CD14-positive monocyte (primary cell): Measurements from ENCODE around the gene BACH2. TPM values are rescaled to one million over a fixed set of nuclear protein-coding genes. Genes with fewer than 3 reads are reported as not detected.

Experiments used
- DNase-seq, 3 donors: peaks; one replicate each; pipeline ENCODE4 v3.0.0-alpha.2; 2011 to 2022
- H2AFZ ChIP-seq: 2 replicates; pipeline ENCODE4 v1.6.0; 2012; ENCODE audit warnings: mild to moderate bottlenecking, low read depth, low read length, inconsistent platforms; ENCODE audit not compliant: insufficient read depth, poor library complexity, severe bottlenecking
- H3K27ac ChIP-seq, 2 donors: 1 replicate in 1 of 2; 2 replicates in 1 of 2; pipeline ENCODE4 v1.5.1; 2012 to 2013; ENCODE audit warnings: low read length in 2 of 2, control low read depth in 1 of 2, inconsistent platforms in 1 of 2, low read depth in 1 of 2, mild to moderate bottlenecking in 1 of 2
- H3K27me3 ChIP-seq, 2 donors: one replicate each; pipeline versions ENCODE4 v1.6.0 to v1.6.1; 2011 to 2013; ENCODE audit warnings: low read length in 2 of 2; ENCODE audit not compliant: control insufficient read depth in 2 of 2, insufficient read depth in 2 of 2
- H3K36me3 ChIP-seq, 2 donors: replicated peaks in 1 of 2; 1 replicate in 1 of 2; 2 replicates in 1 of 2; pipeline versions ENCODE4 v1.5.1 to v1.6.1; 2012 to 2013; ENCODE audit warnings: low read length in 2 of 2, control low read depth in 1 of 2, inconsistent platforms in 1 of 2, mild to moderate bottlenecking in 1 of 2; ENCODE audit not compliant: insufficient read depth in 2 of 2, control insufficient read depth in 1 of 2
- H3K4me1 ChIP-seq, 2 donors: 1 replicate in 1 of 2; 2 replicates in 1 of 2; pipeline versions ENCODE4 v1.5.1 to v1.6.1; 2012 to 2013; ENCODE audit warnings: low read length in 2 of 2, control low read depth in 1 of 2, inconsistent platforms in 1 of 2, mild to moderate bottlenecking in 1 of 2, moderate library complexity in 1 of 2; ENCODE audit not compliant: insufficient read depth in 2 of 2, control insufficient read depth in 1 of 2
- H3K4me2 ChIP-seq: replicated peaks from 2 replicates; pipeline ENCODE3; 2012; ENCODE audit warnings: low read length, moderate library complexity, mild to moderate bottlenecking; ENCODE audit not compliant: poor library complexity, severe bottlenecking; ENCODE audit errors: extremely low read depth
- H3K4me3 ChIP-seq, 3 experiments: fragments of 200-600 bp in 1 of 3; sonication (generic) in 1 of 3; replicated peaks in 1 of 3; 1 replicate in 2 of 3; 2 replicates in 1 of 3; pipeline ENCODE4 v1.5.1; 2011 to 2013; ENCODE audit warnings: low read length in 3 of 3, mild to moderate bottlenecking in 3 of 3, control low read depth in 2 of 3, low read depth in 2 of 3, inconsistent platforms in 1 of 3, moderate library complexity in 1 of 3
- H3K79me2 ChIP-seq: 2 replicates; pipeline ENCODE4 v1.6.0; 2012; ENCODE audit warnings: mild to moderate bottlenecking, control low read depth, inconsistent platforms, low read length, moderate library complexity; ENCODE audit not compliant: insufficient read depth
- H3K9ac ChIP-seq: 2 replicates; pipeline ENCODE4 v1.6.0; 2017; ENCODE audit warnings: low read length, mild to moderate bottlenecking; ENCODE audit not compliant: insufficient read depth, poor library complexity, severe bottlenecking
- H3K9me3 ChIP-seq, 2 donors: replicated peaks in 1 of 2; 1 replicate in 1 of 2; 2 replicates in 1 of 2; pipeline versions ENCODE4 v1.5.1 to v1.6.1; 2012 to 2013; ENCODE audit warnings: low read length in 2 of 2, control low read depth in 1 of 2; ENCODE audit not compliant: control insufficient read depth in 1 of 2, insufficient read depth in 1 of 2
- H4K20me1 ChIP-seq: 2 replicates; pipeline ENCODE4 v1.6.0; 2012; ENCODE audit warnings: mild to moderate bottlenecking, low read length, control low read depth, moderate library complexity; ENCODE audit not compliant: insufficient read depth
- H3K27ac Mint-ChIP-seq, 7 donors: one replicate each; pipeline ENCODE4 v1.8.0; 2020; ENCODE audit warnings: mild to moderate bottlenecking in 7 of 7, mixed read lengths in 7 of 7, moderate library complexity in 6 of 7, inconsistent platforms in 2 of 7
- H3K27me3 Mint-ChIP-seq, 3 donors: one replicate each; pipeline ENCODE4 v1.8.0; 2021 to 2022; ENCODE audit warnings: low read depth in 3 of 3, mild to moderate bottlenecking in 3 of 3, mixed read lengths in 3 of 3, moderate library complexity in 3 of 3, inconsistent platforms in 1 of 3
- H3K36me3 Mint-ChIP-seq, 2 donors: one replicate each; pipeline ENCODE4 v1.8.0; 2020; ENCODE audit warnings: mixed read lengths in 2 of 2, inconsistent platforms in 1 of 2, mild to moderate bottlenecking in 1 of 2
- H3K4me1 Mint-ChIP-seq: one replicate; pipeline ENCODE4 v1.8.0; 2020; ENCODE audit warnings: mild to moderate bottlenecking, mixed read lengths
- H3K4me3 Mint-ChIP-seq, 2 donors: one replicate each; pipeline ENCODE4 v1.8.0; 2020; ENCODE audit warnings: mild to moderate bottlenecking in 2 of 2, mixed read lengths in 2 of 2, moderate library complexity in 1 of 2
- H3K9me3 Mint-ChIP-seq, 7 donors: one replicate each; pipeline ENCODE4 v1.8.0; 2020 to 2022; ENCODE audit warnings: mixed read lengths in 7 of 7, mild to moderate bottlenecking in 6 of 7, moderate library complexity in 6 of 7, inconsistent platforms in 2 of 7
- CTCF ChIP-seq: fragments of 200-600 bp; IDR thresholded peaks from one replicate; pipeline ENCODE4 v1.8.0; 2022; ENCODE audit warnings: antibody characterized with exemption, mild to moderate bottlenecking
- WGBS: methylation state at CpG from one replicate; pipeline ENCODE4 v1.1.5; 2013; ENCODE audit warnings: missing lambda C conversion rate; ENCODE audit not compliant: insufficient coverage; 5-methylcytosine and 5-hydroxymethylcytosine counted together
- intact Hi-C, 2 donors: fragments of 100-400 bp; cut with micrococcal nuclease; formaldehyde crosslinking; loops; one replicate each; pipeline versions ENCODE4 v1.15.0 to v1.15.1; 2023
- polyA plus RNA-seq, 3 donors: library from polyadenylated mRNA; depleted of rRNA in 1 of 3; unstranded in 2 of 3; stranded (reverse) in 1 of 3; fragments of 300-500 nt in 2 of 3; fragments of >200 nt in 1 of 3; fragmentation: Illumina TruSeq in 2 of 3; gene quantifications; 1 replicate in 2 of 3; 2 replicates in 1 of 3; pipeline ENCODE4 v1.2.3, GENCODE V29; 2012 to 2021

The BACH2 gene
- polyA plus RNA-seq, 3 donors: 0.04 to 0.09 (median 0.05) TPM

DNA sequence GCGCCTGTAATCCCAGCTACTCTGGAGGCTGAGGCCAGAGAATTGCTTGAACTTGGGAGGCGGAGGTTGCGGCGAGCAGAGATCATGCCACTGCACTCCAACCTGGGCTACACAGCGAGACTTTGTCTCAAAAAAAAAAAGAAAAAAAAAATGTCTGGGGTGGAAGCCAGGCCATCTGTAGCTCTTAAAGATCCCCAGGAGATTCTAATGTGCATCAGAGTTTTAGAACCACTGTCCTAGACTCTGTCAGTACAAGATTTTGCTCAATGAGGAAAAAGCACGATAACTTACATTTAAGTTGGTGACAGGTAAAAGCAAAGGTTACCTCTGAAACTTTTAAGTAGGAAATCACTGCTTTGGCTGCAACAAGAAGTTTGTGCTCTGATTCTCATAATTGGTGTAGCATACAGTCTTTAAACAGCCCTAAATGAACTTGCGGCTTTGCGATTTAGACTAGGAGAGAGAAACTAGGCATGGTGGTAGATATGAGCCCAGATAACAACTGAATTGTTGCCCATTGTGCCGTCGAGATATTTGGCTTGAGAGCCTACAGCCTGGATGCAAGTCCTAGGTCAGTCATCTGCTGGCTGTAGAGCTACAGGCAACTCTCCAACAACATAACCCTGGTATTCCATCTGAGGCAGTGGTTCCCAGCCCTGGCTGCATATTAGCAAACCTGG, 67.2 kb downstream of the BACH2 start:
- no peaks in the 10 kb centered on the region for H3K36me3 Mint-ChIP-seq

DNA sequence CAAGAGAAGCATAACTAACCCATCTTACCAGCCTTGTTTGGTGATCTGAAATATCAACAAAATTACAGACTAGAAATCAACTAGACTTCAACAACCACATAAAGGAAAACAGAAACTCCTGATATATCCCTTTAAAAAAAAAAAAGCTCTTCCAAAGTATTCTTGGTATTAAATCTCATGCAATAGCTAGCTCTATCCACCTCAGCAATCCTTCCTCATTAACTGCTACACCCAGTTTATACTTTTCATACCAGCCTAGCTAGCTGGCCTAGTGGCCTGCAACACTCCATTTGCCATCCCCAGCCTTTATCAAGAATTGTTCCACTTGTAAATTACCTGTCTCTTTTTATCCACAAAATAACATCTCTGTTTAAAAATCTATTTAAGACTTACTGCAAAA, 69.0 kb downstream of the BACH2 start:
- no peaks in the 10 kb centered on the region for H3K4me1 ChIP-seq

More for the DNA sequence above, 67.2 kb downstream of the BACH2 start:
- peaks cover 0 to 2% (median 0%) of the 10 kb centered on the region in 7 donors for H3K9me3 Mint-ChIP-seq
- no peaks in the 10 kb centered on the region for H3K4me1 ChIP-seq
- H3K4me1 Mint-ChIP-seq: peaks cover 4% of the 10 kb centered on the region
- H3K4me2 ChIP-seq: no peak overlapping the region
- H3K79me2 ChIP-seq: no peaks in the 10 kb centered on the region
- H3K9ac ChIP-seq: no peak overlapping the region
- no peaks in the 10 kb centered on the region for H3K36me3 ChIP-seq
- no peak for TF ChIP-seq CTCF
- intact Hi-C loops: no loop called here
- WGBS: 90% methylated on average over 7 of the region's 10 CpGs
- H3K27ac Mint-ChIP-seq: peak overlapping the region in 1 of 7 donors; percentile 70
- no peak overlapping the region for H3K4me3 Mint-ChIP-seq
- no peak for DNase-seq
- H2AFZ ChIP-seq: no peak overlapping the region
- H3K9me3 ChIP-seq: no peaks in the 10 kb centered on the region
- H3K4me3 ChIP-seq: no peak overlapping the region
- no peak overlapping the region for H3K27ac ChIP-seq
- no peaks in the 10 kb centered on the region for H3K27me3 ChIP-seq
- peaks cover 0 to 2% (median 0%) of the 10 kb centered on the region in 3 donors for H3K27me3 Mint-ChIP-seq
- no peaks in the 10 kb centered on the region for H4K20me1 ChIP-seq

More for the DNA sequence above, 69.0 kb downstream of the BACH2 start:
- Histone ChIP-seq H3K36me3 (no peaks in the 10 kb centered on the region), H3K79me2 (no peaks in the 10 kb centered on the region), H4K20me1 (no peaks in the 10 kb centered on the region), H2AFZ (no peak overlapping the region), H3K27ac (no peak overlapping the region), H3K27me3 (no peaks in the 10 kb centered on the region), H3K9me3 (peaks cover 10% of the 10 kb centered on the region in 2 donors), H3K4me2 (no peak overlapping the region), H3K9ac (no peak overlapping the region), H3K4me3 (no peak overlapping the region)
- Mint-ChIP-seq H3K9me3 (peaks cover 5 to 14% (median 12%) of the 10 kb centered on the region in 7 donors), H3K4me1 (peaks cover 4% of the 10 kb centered on the region), H3K27ac (no peak overlapping the region), H3K36me3 (peaks cover 0 to 2% of the 10 kb centered on the region in 2 donors), H3K27me3 (peaks cover 0 to 2% (median 0%) of the 10 kb centered on the region in 3 donors), H3K4me3 (no peak overlapping the region)
- intact Hi-C loops: no loop called here
- TF ChIP-seq CTCF: no peak
- DNase-seq: no peak
